Naive thymus-derived CD8-positive, alpha-beta T cell (primary cell): ENCODE results near the gene PLAGL2. TPM values are rescaled to one million over a fixed set of nuclear protein-coding genes. Genes with fewer than 3 reads are reported as not detected.
"Not testable (repeated sequence)": the region's sequence is repeated elsewhere in the genome, so short reads cannot be mapped to it uniquely, and the experiment has no call there.

Experiments used
- ATAC-seq, 2 donors: fragments of 150-1000 bp; cut with Tn5 transposase in 1 of 2; sonication (Bioruptor Pico), chemical (Tn5 transposase) in 1 of 2; 1 replicate in 1 of 2; 2 replicates in 1 of 2; pipeline ENCODE4 v1.10.0; 2021; ENCODE audit warnings: mild to moderate bottlenecking in 2 of 2, moderate library complexity in 2 of 2
- POLR2A ChIA-PET: fragments of 350-600 bp; sonication (Branson Sonifier 250); formaldehyde crosslinking; loops from one replicate; lab custom pipeline; 2021; ENCODE audit warnings: antibody characterized with exemption; lab: Charles Lee
- DNase-seq, 10 donors: peaks; one replicate each; pipeline versions ENCODE4 v3.0.0 to v3.0.0-alpha.2; 2020 to 2022
- H3K27ac Mint-ChIP-seq, 10 donors: one replicate each; pipeline ENCODE4 v1.8.0; 2020 to 2022; ENCODE audit warnings: mild to moderate bottlenecking in 10 of 10, mixed read lengths in 10 of 10, moderate library complexity in 4 of 10, inconsistent platforms in 1 of 10
- H3K27me3 Mint-ChIP-seq, 5 donors: one replicate each; pipeline ENCODE4 v1.8.0; 2021 to 2022; ENCODE audit warnings: mixed read lengths in 5 of 5
- H3K36me3 Mint-ChIP-seq, 3 donors: one replicate each; pipeline ENCODE4 v1.8.0; 2020 to 2022; ENCODE audit warnings: mixed read lengths in 3 of 3, mild to moderate bottlenecking in 2 of 3, inconsistent platforms in 1 of 3
- H3K4me1 Mint-ChIP-seq, 4 donors: one replicate each; pipeline ENCODE4 v1.8.0; 2021 to 2022; ENCODE audit warnings: mixed read lengths in 4 of 4
- H3K4me3 Mint-ChIP-seq, 10 donors: one replicate each; pipeline ENCODE4 v1.8.0; 2020 to 2022; ENCODE audit warnings: mild to moderate bottlenecking in 10 of 10, mixed read lengths in 10 of 10, moderate library complexity in 6 of 10, inconsistent platforms in 1 of 10
- H3K9me3 Mint-ChIP-seq, 9 donors: one replicate each; pipeline ENCODE4 v1.8.0; 2020 to 2022; ENCODE audit warnings: mixed read lengths in 9 of 9, mild to moderate bottlenecking in 3 of 9, inconsistent platforms in 1 of 9, moderate library complexity in 1 of 9
- polyA plus RNA-seq, 3 donors: library from polyadenylated mRNA; unstranded; fragments of 300-500 nt; fragmentation: Illumina TruSeq; gene quantifications; one replicate each; pipeline ENCODE4 v1.2.3, GENCODE V29; 2021
- total RNA-seq, 8 experiments: library from RNA in 2 of 8; stranded (reverse) in 2 of 8; gene quantifications; one replicate each; pipeline ENCODE4 v1.2.3 and lab custom pipeline; 2021 to 2026

PLAGL2 gene
- total and polyA plus RNA-seq, 5 experiments from 2014 or later, result 1.2 to 14.5 (median 4.2) TPM

DNA sequence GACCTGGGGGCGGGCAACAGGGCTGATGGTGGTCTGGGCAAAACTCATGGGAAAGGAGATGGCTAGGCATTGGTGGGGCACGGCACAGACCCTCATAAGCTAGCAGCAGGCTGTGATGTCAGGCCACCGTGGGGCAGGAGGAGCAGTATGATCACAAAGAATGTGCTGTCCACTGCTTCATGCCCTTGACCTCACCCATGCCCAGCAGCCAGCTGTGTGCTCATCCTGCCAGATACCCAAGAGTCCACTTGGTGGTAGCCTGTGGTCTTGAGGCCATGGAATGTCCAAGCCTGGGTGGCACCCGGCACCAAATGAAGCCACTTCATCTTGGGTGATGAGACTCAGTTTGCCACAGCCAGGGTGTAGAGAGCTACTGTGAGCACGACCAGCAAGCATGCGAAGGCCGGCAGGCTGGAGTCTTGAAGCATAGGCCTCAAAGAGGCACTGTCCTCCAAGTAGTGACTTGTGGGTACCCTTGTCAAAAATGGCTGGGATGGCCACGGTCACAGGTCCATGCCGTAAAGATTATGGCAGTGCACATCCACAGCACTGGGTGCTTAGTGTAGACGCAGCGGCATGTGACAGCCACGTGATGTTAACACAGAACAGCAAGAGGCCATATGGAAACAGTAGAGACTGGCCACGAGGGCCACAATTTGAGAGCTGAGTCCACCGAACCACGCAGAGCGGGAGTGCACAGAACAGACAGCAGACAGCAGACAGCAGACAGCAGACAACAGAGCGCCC lies 19.0 kb downstream of the PLAGL2 start:
- DNase-seq, result no peak
- ATAC-seq, result no peak
- Mint-ChIP-seq H3K4me1 (peaks cover 8 to 47% (median 32%) of the 10 kb centered on the region in 4 donors), H3K9me3 (no peaks in the 10 kb centered on the region), H3K36me3 (no peaks in the 10 kb centered on the region), H3K27me3 (no peaks in the 10 kb centered on the region), H3K4me3 (peak overlapping the region; percentile 76 to 93 (median 84)), H3K27ac (peak overlapping the region; percentile 32 to 91 (median 87))
- POLR2A ChIA-PET, result no interaction called here

DNA sequence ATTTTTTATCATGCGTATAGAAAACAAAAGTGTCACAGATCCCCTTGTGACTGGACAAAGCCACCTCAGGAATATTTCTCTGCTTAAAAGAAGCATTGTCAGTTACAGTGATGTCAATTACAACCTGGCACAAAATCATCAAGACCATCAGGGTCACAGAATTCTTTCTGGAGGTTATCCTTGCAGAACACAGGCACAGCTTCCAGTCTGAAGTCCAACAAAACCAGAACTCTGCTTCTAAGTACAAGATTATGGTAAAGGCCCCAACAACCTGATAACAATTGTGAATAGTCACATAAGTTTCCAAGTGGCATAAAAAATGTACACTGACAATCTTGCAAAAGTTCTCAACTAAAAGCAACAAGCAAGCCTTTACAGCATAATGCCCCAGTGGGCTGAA lies 21.0 kb downstream of the PLAGL2 start:
- no peak overlapping the region for H3K4me3 Mint-ChIP-seq
- H3K27me3 Mint-ChIP-seq, result no peaks in the 10 kb centered on the region
- ATAC-seq, result no peak
- no peaks in the 10 kb centered on the region for H3K36me3 Mint-ChIP-seq
- DNase-seq, result no peak
- H3K27ac Mint-ChIP-seq, result no peak overlapping the region
- POLR2A ChIA-PET, result interaction anchor here (0.9 kb wide), 1 partner anchor 14 kb away, joined by 3 read pairs; no protein-coding TSS in a partner anchor
- H3K9me3 Mint-ChIP-seq, result no peaks in the 10 kb centered on the region
- H3K4me1 Mint-ChIP-seq, result peaks cover 8 to 42% (median 36%) of the 10 kb centered on the region in 4 donors

DNA sequence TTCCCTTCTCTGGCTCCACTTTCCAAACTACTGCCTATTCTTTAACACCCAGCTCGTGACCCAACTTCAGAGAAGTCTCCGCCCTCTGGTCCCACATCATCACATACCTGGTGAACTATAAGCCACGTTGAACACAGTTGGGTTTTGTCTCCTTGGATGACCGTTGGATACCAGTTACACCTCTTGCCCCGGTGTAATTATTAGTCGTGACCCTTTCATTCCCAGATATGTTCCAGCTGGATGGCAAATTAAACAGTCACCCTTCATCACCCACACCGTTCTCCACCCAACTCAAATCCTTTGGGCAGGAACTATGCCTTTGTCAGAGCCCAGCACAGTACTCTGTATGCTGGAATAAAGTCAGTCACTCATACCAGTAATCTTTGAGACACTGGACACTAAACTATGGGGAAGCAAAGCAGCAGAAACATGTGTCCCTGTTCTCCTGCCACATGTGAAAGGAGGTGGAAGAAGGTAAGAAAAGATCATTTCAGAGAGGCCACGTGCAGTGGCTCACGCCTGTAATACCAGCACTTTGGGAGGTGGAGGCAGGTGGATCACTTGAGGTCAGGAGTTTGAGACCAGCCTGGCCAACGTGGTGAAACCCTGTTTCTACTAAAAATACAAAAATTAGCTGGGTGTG lies 22.5 kb downstream of the PLAGL2 start:
- Mint-ChIP-seq H3K4me3 (no peak overlapping the region), H3K27ac (peak overlapping the region in 3 of 10 donors; percentile 8 to 32 (median 20)), H3K36me3 (no peaks in the 10 kb centered on the region), H3K27me3 (no peaks in the 10 kb centered on the region), H3K9me3 (no peaks in the 10 kb centered on the region), H3K4me1 (peaks cover 8 to 32% (median 28%) of the 10 kb centered on the region in 4 donors)
- ATAC-seq (no peak), DNase-seq (no peak)
- POLR2A ChIA-PET, result interaction anchor here (0.6 kb wide), 1 partner anchor 374 kb away, joined by 3 read pairs; no protein-coding TSS in a partner anchor

DNA sequence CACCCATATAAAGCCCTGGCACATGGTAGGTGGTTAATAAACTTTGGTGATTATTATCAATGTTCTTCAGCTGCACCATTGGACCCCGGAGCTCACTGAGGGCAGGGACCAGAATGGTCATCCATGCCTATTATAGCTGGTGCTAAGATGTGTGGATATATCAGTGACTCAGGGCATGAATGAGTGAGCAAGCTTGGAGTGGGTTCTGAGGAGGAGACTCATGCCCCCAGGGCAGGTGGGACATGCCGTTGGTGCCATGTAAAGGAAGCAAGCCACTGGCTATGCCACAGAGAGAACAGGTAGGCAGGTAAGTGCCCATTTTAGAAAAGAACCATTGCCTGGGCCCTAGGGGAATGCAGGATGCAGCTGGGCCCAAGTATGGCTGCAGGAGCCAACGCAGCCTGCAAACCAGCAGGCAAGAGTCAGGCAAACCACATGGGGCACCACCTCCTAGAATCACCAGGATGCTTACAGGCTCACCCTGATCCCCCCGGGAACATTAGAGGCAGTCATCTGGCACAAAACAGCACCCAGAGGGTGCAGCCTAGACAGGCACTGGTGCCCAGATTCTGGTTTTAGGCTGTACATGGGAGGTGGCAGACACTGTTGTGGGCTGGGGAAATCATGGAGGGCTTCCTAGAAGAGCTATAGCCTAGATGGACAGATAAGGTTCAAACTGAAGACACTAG lies 23.5 kb downstream of the PLAGL2 start:
- peaks cover 8 to 25% (median 22%) of the 10 kb centered on the region in 4 donors for H3K4me1 Mint-ChIP-seq
- ATAC-seq, result no peak
- no peak overlapping the region for H3K4me3 Mint-ChIP-seq
- H3K27ac Mint-ChIP-seq, result peak overlapping the region in 1 of 10 donors; percentile 29
- H3K9me3 Mint-ChIP-seq, result no peaks in the 10 kb centered on the region
- no peaks in the 10 kb centered on the region for H3K27me3 Mint-ChIP-seq
- DNase-seq, result no peak
- POLR2A ChIA-PET, result no interaction called here
- H3K36me3 Mint-ChIP-seq, result no peaks in the 10 kb centered on the region

DNA sequence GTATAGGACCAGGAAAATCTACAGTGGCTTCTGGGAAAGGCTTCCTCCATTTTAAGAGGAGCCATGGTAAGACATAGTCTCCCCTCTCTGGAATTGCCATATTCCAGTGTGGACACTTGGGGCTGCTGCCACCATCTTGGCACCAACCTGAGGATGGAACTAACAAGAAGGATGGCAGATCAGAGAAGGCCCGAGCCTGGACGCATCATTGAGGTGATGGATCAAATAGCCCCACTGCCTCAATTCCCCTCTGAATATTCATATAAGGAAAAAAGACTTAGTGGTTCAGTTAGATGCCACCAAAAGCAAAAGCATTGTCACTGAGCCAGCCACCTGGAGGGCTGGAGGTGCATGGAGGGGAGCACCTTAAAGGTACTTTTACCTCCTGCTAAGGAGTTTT lies 25.9 kb downstream of the PLAGL2 start:
- Mint-ChIP-seq H3K27ac (no peak overlapping the region), H3K4me3 (no peak overlapping the region), H3K4me1 (peaks cover 7 to 17% (median 8%) of the 10 kb centered on the region in 4 donors), H3K9me3 (no peaks in the 10 kb centered on the region), H3K36me3 (no peaks in the 10 kb centered on the region), H3K27me3 (no peaks in the 10 kb centered on the region)
- DNase-seq (no peak), ATAC-seq (no peak)
- POLR2A ChIA-PET, result interaction anchor here (0.5 kb wide), 1 partner anchor 21 kb away, joined by 4 read pairs; no protein-coding TSS in a partner anchor

DNA sequence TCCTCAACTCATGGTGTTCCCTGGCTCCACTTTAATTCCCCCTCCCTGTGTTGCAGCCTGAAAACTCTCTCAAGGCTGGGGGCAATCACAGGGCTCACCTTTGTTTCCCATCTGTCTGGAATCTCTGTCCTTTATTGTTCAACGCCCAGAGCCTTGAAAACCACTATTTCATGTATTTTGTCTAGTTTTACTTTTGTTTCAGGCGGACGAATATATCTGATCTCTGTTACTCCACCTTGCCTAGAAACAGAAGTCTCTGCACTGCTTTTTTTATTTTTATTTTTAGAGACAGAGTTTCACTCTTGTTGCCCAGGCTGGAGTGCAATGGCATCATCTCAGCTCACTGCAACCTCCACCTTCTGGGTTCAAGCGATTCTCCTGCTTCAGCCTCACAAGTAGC lies 27.6 kb downstream of the PLAGL2 start:
- DNase-seq (no peak), ATAC-seq (no peak)
- POLR2A ChIA-PET, result interaction anchor here (0.6 kb wide), 1 partner anchor 243 kb away, joined by 4 read pairs; no protein-coding TSS in a partner anchor
- Mint-ChIP-seq H3K27me3 (no peaks in the 10 kb centered on the region), H3K9me3 (no peaks in the 10 kb centered on the region), H3K36me3 (no peaks in the 10 kb centered on the region), H3K4me1 (peaks cover under 1 to 10% (median 4%) of the 10 kb centered on the region in 4 donors), H3K4me3 (no peak overlapping the region), H3K27ac (peak overlapping the region in 1 of 10 donors; percentile 78)

DNA sequence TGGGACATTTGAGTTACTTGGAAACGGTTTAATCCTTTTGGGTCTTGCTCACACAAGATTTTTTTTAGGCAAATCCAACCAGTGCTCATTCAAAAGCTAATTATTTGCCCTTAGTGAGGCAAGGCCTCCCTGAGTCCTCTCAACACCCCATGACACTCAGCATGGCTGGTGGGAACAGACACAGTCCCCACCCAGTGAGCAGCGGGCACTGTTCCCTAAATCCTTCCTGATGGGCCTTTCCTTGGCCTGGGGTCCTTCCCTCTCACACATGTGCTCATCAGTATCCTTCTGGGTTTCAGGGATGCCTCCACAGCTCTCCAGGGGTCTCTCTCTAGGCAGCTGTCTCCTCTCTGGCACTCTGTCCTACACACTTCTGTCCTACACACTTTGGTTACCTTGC lies 28.0 kb downstream of the PLAGL2 start:
- H3K27ac Mint-ChIP-seq, result peak overlapping the region in 1 of 10 donors; percentile 78
- no peak for ATAC-seq
- H3K4me3 Mint-ChIP-seq, result no peak overlapping the region
- DNase-seq, result no peak
- no peaks in the 10 kb centered on the region for H3K9me3 Mint-ChIP-seq
- POLR2A ChIA-PET, result no interaction called here
- no peaks in the 10 kb centered on the region for H3K36me3 Mint-ChIP-seq
- peaks cover 0 to 6% (median 3%) of the 10 kb centered on the region in 4 donors for H3K4me1 Mint-ChIP-seq
- no peaks in the 10 kb centered on the region for H3K27me3 Mint-ChIP-seq

DNA sequence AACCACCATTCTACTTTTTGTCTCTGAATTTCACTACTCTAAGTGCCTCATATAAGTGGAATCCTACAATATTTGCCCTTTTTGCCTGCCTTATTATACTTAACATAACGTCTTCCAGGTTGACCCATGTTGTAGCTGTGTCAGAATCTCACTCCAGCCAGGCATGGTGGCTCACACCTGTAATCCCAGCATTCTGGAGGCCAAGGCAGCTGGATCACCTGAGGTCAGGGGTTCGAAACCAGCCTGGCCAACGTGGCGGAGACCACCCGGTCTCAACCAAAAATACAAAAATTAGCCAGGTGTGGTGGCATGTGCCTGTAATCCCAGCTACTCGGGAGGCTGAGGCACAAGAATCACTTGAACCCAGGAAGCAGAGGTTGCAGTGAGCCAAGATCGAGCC lies 29.8 kb downstream of the PLAGL2 start:
- H3K36me3 Mint-ChIP-seq, ATAC-seq, DNase-seq, H3K27ac Mint-ChIP-seq, POLR2A ChIA-PET, H3K4me3 Mint-ChIP-seq, H3K9me3 Mint-ChIP-seq, H3K4me1 Mint-ChIP-seq, H3K27me3 Mint-ChIP-seq: not testable (repeated sequence)

DNA sequence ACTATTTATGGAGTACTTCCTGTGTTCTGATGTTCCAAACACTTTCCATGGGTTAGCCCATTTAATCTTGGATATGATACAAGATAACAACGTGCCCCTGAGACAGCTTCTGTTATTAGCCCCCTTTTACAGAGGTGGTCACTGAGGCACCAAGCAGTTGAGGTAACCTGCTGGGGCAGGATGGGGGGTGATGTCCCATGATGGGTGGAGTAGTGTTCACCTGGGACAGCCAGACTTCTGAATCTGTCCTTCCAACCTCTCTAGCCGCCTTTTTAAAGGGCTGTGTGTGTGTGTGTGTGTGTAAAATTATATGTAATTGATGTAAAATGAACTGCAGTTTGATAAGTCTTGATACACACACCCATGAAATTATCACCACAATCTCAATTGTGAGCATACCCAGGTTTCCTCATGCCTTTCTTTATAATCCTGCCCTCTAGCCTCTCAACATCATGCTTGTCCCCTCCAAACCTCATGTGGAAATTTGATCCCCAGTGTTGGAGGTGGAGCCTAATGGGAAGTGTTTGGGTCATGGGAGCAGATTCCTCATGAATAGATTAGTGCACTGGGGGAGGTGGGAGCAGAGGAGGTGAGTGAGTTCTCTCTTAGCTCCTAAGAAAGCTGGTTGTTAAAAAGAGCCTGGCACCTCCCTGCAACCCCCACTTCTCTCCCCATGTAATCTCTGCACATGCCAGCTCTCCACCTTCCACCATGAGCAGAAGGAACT lies 39.2 kb downstream of the PLAGL2 start:
- Mint-ChIP-seq H3K4me3 (no peak overlapping the region), H3K27ac (peak overlapping the region in 5 of 10 donors; percentile 7 to 84 (median 52)), H3K4me1 (peaks cover 0 to 2% (median 0%) of the 10 kb centered on the region in 4 donors), H3K27me3 (no peaks in the 10 kb centered on the region), H3K36me3 (peaks cover 0 to 42% (median 11%) of the 10 kb centered on the region in 3 donors), H3K9me3 (no peaks in the 10 kb centered on the region)
- ATAC-seq (no peak), DNase-seq (no peak)
- POLR2A ChIA-PET, result no interaction called here

DNA sequence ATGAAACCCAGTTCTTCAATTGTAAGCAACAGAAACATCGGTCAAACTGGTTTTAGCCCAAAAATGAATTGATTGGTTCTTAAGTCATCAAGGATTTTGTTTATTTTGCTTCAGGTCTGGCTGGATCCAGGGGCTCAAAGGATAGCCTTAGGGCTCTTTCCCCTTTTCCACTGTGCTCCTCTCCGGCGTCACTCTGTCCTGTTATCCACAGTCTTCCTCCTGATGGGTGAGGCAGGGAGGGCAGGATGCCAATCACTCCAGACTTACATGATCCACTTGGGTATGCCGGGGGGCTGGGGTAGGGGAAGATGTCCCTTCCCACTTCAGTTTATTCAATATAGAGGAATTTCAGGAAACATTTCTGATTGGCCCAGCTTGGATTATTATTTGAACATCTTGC lies 40.0 kb downstream of the PLAGL2 start:
- peaks cover 2 to 48% (median 11%) of the 10 kb centered on the region in 3 donors for H3K36me3 Mint-ChIP-seq
- ATAC-seq, result no peak
- H3K9me3 Mint-ChIP-seq, result no peaks in the 10 kb centered on the region
- H3K27me3 Mint-ChIP-seq, result no peaks in the 10 kb centered on the region
- H3K4me3 Mint-ChIP-seq, result no peak overlapping the region
- H3K27ac Mint-ChIP-seq, result peak overlapping the region in 4 of 10 donors; percentile 21 to 68 (median 62)
- peaks cover 0 to 2% (median 0%) of the 10 kb centered on the region in 4 donors for H3K4me1 Mint-ChIP-seq
- POLR2A ChIA-PET, result no interaction called here
- no peak for DNase-seq

DNA sequence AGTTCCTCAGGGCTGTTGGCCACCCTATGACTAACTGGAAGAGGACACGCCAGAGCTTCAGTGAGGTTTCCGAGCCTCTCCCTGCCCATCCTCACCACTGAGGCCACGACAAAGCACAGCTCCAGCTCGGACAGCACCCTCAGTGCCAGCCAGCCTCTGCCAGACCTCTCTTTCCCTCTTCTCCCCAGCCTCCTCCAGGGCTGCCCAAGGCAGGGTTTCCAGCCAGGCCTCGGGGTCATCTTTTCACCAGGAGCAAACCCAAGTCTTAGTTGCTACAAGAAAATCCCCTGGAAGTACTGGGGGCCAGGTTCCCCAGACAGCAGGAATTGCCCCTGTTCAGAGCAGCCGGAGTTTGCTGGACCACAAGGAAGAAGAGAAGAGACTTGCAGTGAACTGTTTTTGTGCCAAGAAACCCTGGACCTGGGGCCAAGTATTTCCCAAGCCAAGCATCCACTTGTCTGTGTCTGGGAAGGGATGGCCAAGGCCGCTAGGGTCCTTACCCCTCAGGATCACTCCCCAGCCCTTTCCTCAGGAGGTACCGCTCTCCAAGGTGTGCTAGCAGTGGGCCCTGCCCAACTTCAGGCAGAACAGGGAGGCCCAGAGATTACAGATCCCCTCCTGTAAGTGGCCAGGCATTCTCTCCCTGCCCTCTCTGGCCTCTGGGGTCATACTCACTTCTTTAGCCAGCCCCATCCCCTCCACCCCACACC lies 41.6 kb downstream of the PLAGL2 start:
- ATAC-seq (no peak), DNase-seq (no peak)
- H3K36me3 Mint-ChIP-seq, result peaks cover 5 to 63% (median 24%) of the 10 kb centered on the region in 3 donors
- no peak overlapping the region for H3K4me3 Mint-ChIP-seq
- peak overlapping the region in 4 of 10 donors; percentile 29 to 74 (median 48) for H3K27ac Mint-ChIP-seq
- POLR2A ChIA-PET, result no interaction called here
- no peaks in the 10 kb centered on the region for H3K27me3 Mint-ChIP-seq
- H3K4me1 Mint-ChIP-seq, result peaks cover 0 to 2% (median 0%) of the 10 kb centered on the region in 4 donors
- H3K9me3 Mint-ChIP-seq, result no peaks in the 10 kb centered on the region
